ENCODE measurements around the gene DZIP1.
"Not testable (repeated sequence)": the region's sequence is repeated elsewhere in the genome, so short reads cannot be mapped to it uniquely, and the experiment has no call there.

The DZIP1 gene

DNA sequence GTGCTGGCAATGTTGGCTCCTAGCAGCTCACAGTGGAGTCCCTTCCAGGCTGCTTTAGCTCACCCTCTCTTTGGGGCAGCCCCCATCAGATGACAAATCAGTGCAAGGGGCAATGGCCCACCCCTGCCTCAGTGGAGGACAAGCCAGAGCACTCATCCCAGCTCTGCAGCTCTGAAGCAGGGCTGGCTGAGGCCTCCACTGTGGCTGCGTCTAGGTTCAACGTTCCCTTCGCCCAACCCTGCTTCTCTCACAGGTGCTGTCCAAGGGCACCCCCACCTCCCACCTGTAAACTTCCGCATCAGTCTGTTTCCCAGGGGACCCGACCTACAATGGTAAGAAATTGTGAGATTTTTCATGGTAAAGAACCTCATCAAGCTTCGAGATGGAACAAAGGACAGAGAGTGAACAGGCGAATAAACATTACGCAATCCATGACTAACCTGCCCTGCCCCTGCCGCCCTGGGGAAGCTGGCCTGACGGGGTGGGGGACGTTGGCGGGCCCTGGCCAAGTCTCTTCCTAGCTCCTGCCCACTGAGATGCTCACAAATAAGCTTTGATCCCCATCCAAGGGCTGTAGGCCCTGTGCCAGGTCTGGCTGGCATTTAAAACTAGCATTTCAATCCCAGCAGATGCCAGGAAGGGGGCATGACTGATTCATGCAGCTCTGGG, 40.5 kb downstream of the DZIP1 start:
- no peak for DNase-seq (ENCODE audit: extremely low read depth in 1 of 2, low read depth in 1 of 2)

DNA sequence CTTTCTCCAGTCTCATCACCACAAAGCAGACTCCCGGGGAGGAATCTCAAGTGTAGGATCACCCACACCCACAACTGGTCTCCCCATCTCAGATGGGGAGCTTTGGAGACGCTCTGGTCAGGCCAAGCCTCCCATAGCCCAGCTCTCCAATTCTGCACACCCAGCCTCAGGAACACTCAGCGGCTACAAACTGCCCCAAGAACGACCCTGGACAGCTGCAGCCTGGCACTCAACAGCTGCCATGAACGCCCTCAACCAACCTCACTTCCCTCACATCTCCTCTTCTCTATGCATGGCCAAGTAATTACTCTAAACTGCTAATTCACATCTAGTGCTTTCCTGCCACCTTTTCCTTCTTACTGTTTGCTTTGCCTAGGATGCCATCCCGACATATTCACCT, 42.6 kb downstream of the DZIP1 start:
- no peak for DNase-seq (ENCODE audit: extremely low read depth in 1 of 2, low read depth in 1 of 2)

GRCh38 chr13:95601216-95601615, 43.3 kb downstream of the DZIP1 start:
- DNase-seq (ENCODE audit: extremely low read depth in 1 of 2, low read depth in 1 of 2) = no peak

DNA sequence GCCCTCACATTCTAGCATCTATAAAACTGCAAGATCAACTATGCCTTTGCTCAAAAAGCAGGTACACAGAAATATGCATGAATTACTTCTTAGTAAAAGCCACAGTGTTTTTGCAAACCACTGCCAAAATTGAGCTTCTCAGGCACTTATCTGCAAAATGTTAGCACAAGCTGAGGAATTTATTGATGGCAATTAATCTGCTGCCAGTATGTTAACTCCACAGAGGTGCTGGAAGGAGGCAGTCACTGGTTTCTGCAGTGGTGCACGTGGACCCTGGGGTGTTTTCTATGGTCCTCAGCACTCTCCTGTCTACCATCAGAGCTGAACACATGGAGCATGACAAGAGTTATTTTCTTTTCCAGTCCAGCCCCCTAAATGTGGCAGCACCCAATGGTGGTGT, 47.8 kb downstream of the DZIP1 start:
- DNase-seq (ENCODE audit: extremely low read depth in 1 of 2, low read depth in 1 of 2) = no peak

DNA sequence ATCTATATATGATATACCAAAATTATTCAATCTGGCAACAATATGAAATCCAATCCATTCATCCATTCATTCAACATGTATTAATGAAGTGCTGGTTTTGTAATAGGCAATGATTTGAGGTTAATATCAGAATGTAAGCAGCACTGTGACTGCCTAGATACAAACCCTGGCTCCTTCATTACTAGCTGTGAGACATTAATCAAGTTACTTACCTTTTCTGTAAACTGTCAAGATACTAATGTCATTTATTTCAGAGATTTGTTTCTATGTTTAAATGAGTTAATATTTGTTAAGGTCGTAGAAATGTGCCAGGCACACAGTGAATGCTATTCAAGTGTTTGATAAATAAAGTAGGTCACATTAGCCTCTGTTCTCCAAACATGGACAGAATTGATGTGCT, 51.0 kb downstream of the DZIP1 start:
- DNase-seq (ENCODE audit: extremely low read depth in 1 of 2, low read depth in 1 of 2) = no peak

- DNase-seq (ENCODE audit: extremely low read depth in 1 of 2, low read depth in 1 of 2) = no peak
Observed at GRCh38 chr13:95588721-95589120, 55.8 kb downstream of the DZIP1 start.

DNA sequence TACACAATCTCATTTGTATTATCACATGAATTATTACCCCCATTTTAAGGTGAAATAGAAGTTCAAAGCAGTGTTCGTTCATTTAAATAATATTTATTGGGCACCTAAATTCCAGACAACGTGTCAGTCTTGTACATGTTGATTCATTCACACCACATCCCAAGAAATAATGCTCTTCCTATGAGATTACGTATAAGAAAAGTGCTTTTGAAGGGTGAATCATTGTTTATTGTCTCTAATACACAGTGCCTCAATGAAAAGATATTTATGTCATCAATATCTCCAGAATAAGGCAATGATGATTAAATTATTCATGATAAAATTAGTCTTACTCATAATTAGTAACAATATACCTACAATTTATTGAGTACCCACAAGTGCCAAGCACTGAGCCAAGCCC, 56.4 kb downstream of the DZIP1 start:
- no peak for DNase-seq (ENCODE audit: extremely low read depth in 1 of 2, low read depth in 1 of 2)

DNA sequence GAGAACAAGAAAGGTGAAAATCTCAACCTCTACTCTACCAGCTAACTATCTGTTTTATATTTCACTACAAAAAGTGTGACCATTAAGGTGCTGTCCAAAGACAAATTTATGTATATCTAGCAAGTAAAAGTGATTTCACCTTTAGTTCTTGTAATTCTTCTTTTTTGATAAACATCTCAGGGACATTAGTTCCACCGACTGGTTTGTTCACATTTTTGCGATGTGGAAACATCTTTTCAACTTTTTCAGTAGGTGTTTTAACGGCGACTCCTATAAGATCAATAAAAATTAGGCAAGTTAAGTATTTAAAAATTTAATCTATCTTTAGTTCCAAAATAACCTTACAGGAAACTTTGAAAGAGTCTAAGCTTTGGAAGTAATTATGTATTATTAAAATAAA, 58.6 kb downstream of the DZIP1 start:
- DNase-seq (ENCODE audit: extremely low read depth in 1 of 2, low read depth in 1 of 2) = no peak

GRCh38 chr13:95579303-95579702, 65.2 kb downstream of the DZIP1 start:
- DNase-seq (ENCODE audit: extremely low read depth in 1 of 2, low read depth in 1 of 2) = no peak

- no peak for DNase-seq (ENCODE audit: extremely low read depth in 1 of 2, low read depth in 1 of 2)
Observed at GRCh38 chr13:95573221-95573620, 71.3 kb downstream of the DZIP1 start.

GRCh38 chr13:95571941-95572340, 72.6 kb downstream of the DZIP1 start:
- DNase-seq (ENCODE audit: extremely low read depth in 1 of 2, low read depth in 1 of 2) = no peak

- DNase-seq (ENCODE audit: extremely low read depth in 1 of 2, low read depth in 1 of 2) = no peak
Observed at GRCh38 chr13:95570016-95570415, 74.5 kb downstream of the DZIP1 start.

GRCh38 chr13:95568131-95568530, 76.4 kb downstream of the DZIP1 start:
- DNase-seq (ENCODE audit: extremely low read depth in 1 of 2, low read depth in 1 of 2) = no peak

DNA sequence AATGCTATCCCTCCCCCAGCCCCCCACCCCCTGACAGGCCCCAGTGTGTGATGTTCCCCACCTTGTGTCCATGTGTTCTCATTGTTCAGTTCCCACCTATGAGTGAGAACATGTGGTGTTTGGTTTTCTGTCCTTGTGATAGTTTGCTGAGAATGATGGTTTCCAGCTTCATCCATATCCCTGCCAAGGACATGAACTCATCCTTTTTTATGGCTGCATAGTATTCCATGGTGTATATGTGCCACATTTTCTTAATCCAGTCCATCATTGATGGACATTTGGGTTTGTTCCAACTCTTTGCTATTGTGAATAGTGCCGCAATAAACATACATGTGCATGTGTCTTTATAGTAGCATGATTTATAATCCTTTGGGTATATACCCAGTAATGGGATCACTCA, 78.7 kb downstream of the DZIP1 start:
- DNase-seq (ENCODE audit: extremely low read depth in 1 of 2, low read depth in 1 of 2) = not testable (repeated sequence)

- no peak for DNase-seq (ENCODE audit: extremely low read depth in 1 of 2, low read depth in 1 of 2)
Observed at GRCh38 chr13:95564733-95565291, 79.7 kb downstream of the DZIP1 start.

DNA sequence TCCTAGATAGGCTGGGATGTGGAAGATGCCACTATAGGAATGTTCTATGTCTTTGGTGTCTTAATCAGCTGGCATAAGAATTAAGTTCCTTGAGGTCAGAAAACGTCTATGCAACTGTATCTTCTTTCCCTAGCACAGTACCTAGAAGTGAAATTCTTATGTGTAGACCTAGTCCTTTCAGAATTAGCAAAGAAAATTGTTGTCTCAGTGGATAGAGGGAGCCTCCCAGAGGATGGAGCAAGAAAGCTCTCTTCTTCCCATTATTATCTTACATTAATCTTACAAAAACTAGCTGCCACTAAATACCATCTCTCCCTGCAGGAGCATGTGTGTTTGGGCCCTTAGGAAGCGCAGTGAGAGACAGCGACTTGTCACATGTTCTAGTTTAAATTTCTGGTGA, 80.4 kb downstream of the DZIP1 start:
- DNase-seq (ENCODE audit: extremely low read depth in 1 of 2, low read depth in 1 of 2) = no peak

DNA sequence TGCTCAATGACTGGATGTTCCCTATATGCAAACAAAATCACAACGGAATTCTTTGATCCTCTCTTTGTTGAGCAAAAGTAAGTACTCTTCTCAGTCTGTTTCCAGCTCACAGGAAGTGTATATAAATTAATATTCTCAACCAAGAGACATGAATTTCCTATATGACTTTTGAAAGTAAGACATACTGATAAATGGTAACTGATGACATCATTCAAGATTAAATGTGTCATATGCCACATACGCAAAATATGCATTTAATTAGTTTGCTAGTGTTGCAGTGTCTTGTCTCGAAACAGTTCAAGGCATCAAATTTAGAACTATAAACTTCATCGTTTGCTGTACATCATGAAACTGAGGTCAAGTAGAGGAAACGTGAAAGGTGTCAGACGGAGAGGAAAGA, 84.1 kb downstream of the DZIP1 start:
- no peak for DNase-seq (ENCODE audit: extremely low read depth in 1 of 2, low read depth in 1 of 2)

GRCh38 chr13:95559100-95559499, 85.4 kb downstream of the DZIP1 start:
- no peak for DNase-seq (ENCODE audit: extremely low read depth in 1 of 2, low read depth in 1 of 2)

DNA sequence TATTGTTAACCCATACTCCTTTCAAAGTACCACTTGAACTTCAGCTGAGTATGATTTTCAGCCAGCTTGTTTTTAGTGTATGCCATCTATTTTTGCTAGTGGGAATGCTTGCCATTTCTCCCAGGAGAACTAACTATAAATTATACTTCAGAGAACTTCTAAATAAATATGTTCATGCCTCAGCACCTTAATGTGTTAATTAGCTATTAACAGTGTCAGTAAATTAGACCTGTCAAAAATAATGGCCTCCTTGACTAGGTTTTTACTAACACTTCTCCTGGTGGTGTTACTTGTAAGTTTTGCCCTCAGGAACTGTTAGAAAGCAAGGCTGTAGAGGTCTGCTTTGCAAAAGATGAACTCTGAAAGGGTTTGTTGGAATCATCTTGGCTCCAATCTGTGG, 87.5 kb downstream of the DZIP1 start:
- DNase-seq (ENCODE audit: extremely low read depth in 1 of 2, low read depth in 1 of 2) = no peak

GRCh38 chr13:95553581-95554385, 90.7 kb downstream of the DZIP1 start:
- no peak for DNase-seq (ENCODE audit: extremely low read depth in 1 of 2, low read depth in 1 of 2)

DNA sequence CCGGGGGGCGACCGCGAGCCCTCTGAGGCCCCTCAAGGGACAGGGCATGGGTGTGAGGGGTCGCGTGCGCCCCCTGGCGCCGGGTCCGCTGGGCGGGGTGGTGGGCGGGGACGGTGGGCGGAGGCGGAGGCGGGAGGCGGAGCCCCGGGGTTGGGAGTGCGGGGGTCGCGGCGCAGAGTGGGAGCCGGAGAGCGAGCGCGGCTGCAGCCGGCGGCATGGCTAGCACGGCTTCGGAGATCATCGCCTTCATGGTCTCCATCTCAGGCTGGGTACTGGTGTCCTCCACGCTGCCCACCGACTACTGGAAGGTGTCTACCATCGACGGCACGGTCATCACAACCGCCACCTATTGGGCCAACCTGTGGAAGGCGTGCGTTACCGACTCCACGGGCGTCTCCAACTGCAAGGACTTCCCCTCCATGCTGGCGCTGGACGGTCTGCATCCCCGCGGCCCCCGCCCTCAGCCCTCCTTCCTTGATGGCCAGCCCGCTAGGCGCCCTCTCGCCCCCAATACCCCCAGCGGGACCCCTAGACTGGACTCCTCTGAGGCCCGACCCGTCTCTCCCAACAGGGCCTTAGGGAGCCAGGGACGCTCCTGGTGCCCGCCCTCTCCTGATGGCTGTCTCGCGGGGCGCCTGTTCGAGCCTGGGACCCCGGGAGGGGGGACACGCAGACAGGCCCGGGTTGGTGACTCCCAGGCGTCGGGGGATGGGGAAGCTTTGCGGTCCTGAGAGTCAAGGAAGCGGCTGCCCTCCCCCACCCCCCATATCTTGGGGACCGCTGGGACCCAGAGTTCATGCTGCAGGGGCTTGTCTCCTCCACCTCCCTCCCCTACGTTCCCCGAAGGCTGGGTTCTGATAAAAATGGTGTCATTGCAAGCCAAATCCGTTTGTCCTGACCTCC, 91.7 kb downstream of the DZIP1 start, which contains the start of gene CLDN10:
Gene CLDN10, plus strand, starts transcription at position 182 of the 903 bp plus-strand sequence. Its CDS starts 34 bp downstream, at position 216.
- no peak for DNase-seq (ENCODE audit: extremely low read depth in 1 of 2, low read depth in 1 of 2)
